Activated CD4-positive, alpha-beta T cell treated with anti-CD3 and anti-CD28 coated beads, Interleukin-2, Interleukin-6, amounts not matched to agents 100 ng/mL and 50 ng/mL, durations not matched to agents 16 hours and 8 hours (primary cell): ENCODE results near the gene PRSS12.
A peak's percentile ranks its signal among the peaks of the same experiment; 100 is the strongest.
"Not testable (repeated sequence)": the region's sequence is repeated elsewhere in the genome, so short reads cannot be mapped to it uniquely, and the experiment has no call there.

Source experiments
- DNase-seq: peaks from one replicate; pipeline ENCODE4 v3.0.0-alpha.2; 2020

Gene PRSS12

GRCh38 chr4:118270492-118270891, 82.3 kb downstream of the PRSS12 start:
- peak; percentile 52 for DNase-seq

- DNase-seq = no peak
Measured at GRCh38 chr4:118268780-118269179, 84.0 kb downstream of the PRSS12 start.

DNA sequence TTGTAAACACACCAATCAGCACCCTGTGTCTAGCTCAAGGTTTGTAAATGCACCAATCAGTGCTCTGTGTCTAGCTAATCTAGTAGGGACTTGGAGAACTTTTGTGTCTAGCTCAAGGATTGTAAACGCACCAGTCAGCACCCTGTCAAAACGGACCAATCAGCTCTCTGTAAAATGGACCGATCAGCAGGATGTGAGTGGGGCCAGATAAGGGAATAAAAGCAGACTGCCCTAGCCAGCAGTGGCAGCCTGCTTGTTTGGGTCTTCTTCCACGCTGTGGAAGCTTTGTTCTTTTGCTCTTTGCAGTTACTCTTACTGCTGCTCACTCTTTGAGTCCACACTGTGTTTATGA, 86.7 kb downstream of the PRSS12 start:
- not testable (repeated sequence) for DNase-seq

GRCh38 chr4:118265312-118266144, 87.3 kb downstream of the PRSS12 start:
- DNase-seq = peak; percentile 34

DNA sequence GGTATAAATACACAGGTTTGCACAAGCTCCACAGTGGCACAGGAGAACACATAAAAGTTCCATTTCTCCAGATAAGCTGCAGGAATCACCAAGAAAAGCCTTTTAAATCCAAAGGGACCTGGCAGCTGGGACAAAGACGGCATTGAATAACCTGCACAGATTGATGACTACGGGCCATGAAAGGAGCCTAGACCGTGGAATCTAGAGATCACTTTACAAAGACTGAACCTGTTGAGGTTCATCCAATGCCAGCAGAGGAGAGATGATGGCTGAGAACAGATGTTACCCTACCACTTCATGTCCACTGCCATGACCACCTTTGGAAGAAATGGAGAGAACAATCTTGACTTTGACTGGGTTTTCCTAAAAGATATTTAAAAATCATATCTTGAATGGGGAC, 88.7 kb downstream of the PRSS12 start:
- no peak for DNase-seq

DNA sequence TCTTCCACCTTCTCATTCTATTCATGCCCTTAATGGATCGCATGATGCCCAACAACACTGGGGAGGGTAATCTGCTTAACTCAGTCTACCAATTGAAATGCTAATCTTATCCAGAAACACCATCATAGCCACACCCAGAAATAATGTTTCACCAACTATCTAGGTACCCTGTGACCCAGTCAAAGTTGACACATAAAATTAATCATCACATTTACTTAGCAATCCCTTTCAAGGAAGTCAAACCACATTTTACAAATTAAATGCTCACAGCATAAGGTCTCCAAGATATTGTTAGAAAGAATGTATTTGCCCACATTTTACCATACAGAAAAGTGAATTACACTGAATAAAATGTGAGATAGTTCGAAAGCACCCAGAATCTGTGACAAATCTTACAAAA, 92.5 kb downstream of the PRSS12 start:
- DNase-seq = no peak

DNA sequence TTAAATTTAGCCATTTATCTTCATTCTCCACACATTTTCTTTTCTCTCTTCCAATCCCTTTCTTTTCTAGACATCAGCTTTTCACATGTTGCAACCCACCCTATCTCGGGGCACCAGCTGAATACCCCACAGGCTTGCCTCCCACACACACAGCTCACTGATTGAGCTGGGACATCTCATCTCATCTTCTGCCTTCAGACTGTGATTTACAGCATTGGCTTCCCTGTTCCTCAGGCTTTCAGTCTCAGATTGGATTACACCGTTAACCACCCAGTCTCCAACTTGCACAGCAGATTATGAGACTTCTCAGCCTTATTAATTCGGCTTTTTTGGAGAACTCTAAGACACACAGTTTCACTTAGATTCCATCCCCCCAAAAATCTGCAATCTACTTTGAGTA, 93.7 kb downstream of the PRSS12 start:
- DNase-seq = no peak

DNA sequence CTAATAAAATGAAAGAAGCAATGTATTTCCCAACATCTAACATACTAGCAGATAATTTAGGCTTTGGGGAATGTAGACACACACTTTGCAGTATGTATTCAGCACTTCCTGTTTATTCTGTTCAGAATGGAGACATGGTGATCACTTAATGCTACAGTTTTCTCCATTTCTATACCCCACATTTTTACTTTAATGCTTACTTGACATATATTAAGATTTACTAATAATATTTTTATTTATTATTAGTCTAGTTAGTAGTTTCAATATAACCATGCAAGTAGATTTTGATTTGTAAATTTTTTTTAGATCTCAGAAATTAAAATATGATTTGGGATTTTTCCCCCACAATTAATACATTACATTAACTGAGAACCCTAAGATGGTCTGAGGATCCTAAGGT, 98.4 kb downstream of the PRSS12 start:
- DNase-seq = no peak

- DNase-seq = no peak
Measured at GRCh38 chr4:118249890-118250289, 102.9 kb downstream of the PRSS12 start.

DNA sequence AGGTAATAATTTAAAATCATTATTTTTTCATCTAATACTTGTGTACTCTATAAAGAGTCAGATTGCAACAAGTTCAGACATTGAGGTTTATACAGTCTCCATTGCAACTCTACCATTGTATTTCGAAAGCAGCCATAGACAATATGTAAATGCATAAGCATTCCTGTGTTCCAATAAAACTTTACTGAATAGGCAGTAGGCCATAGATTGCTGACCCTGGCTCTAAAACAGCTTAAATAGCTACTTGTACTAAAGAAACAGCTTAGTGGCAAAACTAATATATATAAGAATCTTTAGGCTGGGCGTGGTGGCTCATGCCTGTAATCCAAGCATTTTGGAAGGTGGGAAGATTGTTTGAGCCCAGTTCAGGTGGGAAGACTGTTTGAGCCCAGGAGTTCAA, 115.3 kb downstream of the PRSS12 start:
- DNase-seq = no peak

- no peak for DNase-seq
Measured at GRCh38 chr4:118235566-118236120, 117.2 kb downstream of the PRSS12 start.
